GM23338 (cell line): Measurements from ENCODE around the gene PPP1R9B. TPM values are rescaled to one million over a fixed set of nuclear protein-coding genes. Genes with fewer than 3 reads are reported as not detected.

Experiments
- ATAC-seq: fragments of 200-7000 bp; cut with Tn5 transposase; 3 replicates; pipeline ENCODE4 v1.9.1; 2020
- DNase-seq: peaks from one replicate; pipeline ENCODE4 v3.0.0-alpha.2; 2015; ENCODE audit warnings: low spot score
- H2AFZ ChIP-seq: fragments of 200-600 bp; sonication (generic); 2 replicates; pipeline ENCODE4 v1.8.0; 2016; ENCODE audit warnings: antibody characterized with exemption, mild to moderate bottlenecking, moderate library complexity
- H3F3A ChIP-seq: fragments of 200-600 bp; sonication (generic); replicated peaks from 2 replicates; pipeline ENCODE4 v1.8.0; 2017; ENCODE audit warnings: antibody characterized with exemption, mixed run types, low read depth
- H3K27ac ChIP-seq: fragments of 200-600 bp; sonication (generic); 2 replicates; pipeline ENCODE4 v1.6.1; 2016; ENCODE audit warnings: low read depth
- H3K27me3 ChIP-seq: fragments of 200-600 bp; sonication (generic); 2 replicates; pipeline ENCODE4 v1.8.0; 2016; ENCODE audit warnings: mild to moderate bottlenecking, mixed run types, moderate library complexity; ENCODE audit not compliant: insufficient read depth
- H3K36me3 ChIP-seq: fragments of 200-600 bp; sonication (generic); 2 replicates; pipeline ENCODE4 v1.8.0; 2016; ENCODE audit warnings: mild to moderate bottlenecking; ENCODE audit not compliant: insufficient read depth
- H3K4me1 ChIP-seq: fragments of 200-600 bp; sonication (generic); 2 replicates; pipeline ENCODE4 v1.8.0; 2016; ENCODE audit warnings: mild to moderate bottlenecking, moderate library complexity; ENCODE audit not compliant: insufficient read depth
- H3K4me2 ChIP-seq: fragments of 200-600 bp; sonication (generic); 2 replicates; pipeline ENCODE4 v1.7.1; 2017; ENCODE audit warnings: mixed run types
- H3K4me3 ChIP-seq: fragments of 200-600 bp; sonication (generic); 2 replicates; pipeline ENCODE4 v1.6.1; 2016; ENCODE audit warnings: mixed run types
- H3K79me2 ChIP-seq: fragments of 200-600 bp; sonication (generic); replicated peaks from 2 replicates; pipeline ENCODE4 v1.8.0; 2017; ENCODE audit warnings: mild to moderate bottlenecking; ENCODE audit not compliant: insufficient read depth
- H3K9me2 ChIP-seq: fragments of 200-600 bp; sonication (generic); 2 replicates; pipeline ENCODE4 v1.8.0; 2017; ENCODE audit not compliant: insufficient read depth
- H4K20me1 ChIP-seq: fragments of 200-600 bp; sonication (generic); replicated peaks from 2 replicates; pipeline ENCODE4 v1.8.0; 2017; ENCODE audit warnings: mild to moderate bottlenecking; ENCODE audit not compliant: insufficient read depth
- H3K27ac Mint-ChIP-seq: 2 replicates; pipeline ENCODE4 v1.8.0; 2020; ENCODE audit warnings: inconsistent platforms, mild to moderate bottlenecking, moderate library complexity, mixed read lengths
- H3K27me3 Mint-ChIP-seq: 3 replicates; pipeline ENCODE4 v1.8.0; 2022; ENCODE audit warnings: low read depth, mild to moderate bottlenecking, moderate library complexity, mixed read lengths, inconsistent platforms; ENCODE audit not compliant: insufficient read depth, poor library complexity
- H3K36me3 Mint-ChIP-seq: 3 replicates; pipeline ENCODE4 v1.8.0; 2021; ENCODE audit warnings: low read depth, mild to moderate bottlenecking, inconsistent platforms, moderate library complexity, mixed read lengths
- H3K4me1 Mint-ChIP-seq: 3 replicates; pipeline ENCODE4 v1.8.0; 2020; ENCODE audit warnings: mild to moderate bottlenecking, inconsistent platforms, mixed read lengths
- H3K4me3 Mint-ChIP-seq: 3 replicates; pipeline ENCODE4 v1.8.0; 2021; ENCODE audit warnings: moderate library complexity, mild to moderate bottlenecking, inconsistent platforms, mixed read lengths
- H3K9me3 Mint-ChIP-seq: 3 replicates; pipeline ENCODE4 v1.8.0; 2020; ENCODE audit warnings: moderate library complexity, mild to moderate bottlenecking, inconsistent platforms, mixed read lengths
- CREB1 ChIP-seq: fragments of 250-450 bp; sonication (Bioruptor Pico); IDR thresholded peaks from 2 replicates; pipeline ENCODE4 v1.5.0; 2020; ENCODE audit warnings: low read depth, mild to moderate bottlenecking, moderate library complexity
- EZH2phosphoT487 ChIP-seq: fragments of 200-600 bp; sonication (generic); IDR thresholded peaks from one replicate; pipeline ENCODE4 v1.8.1; 2018; ENCODE audit warnings: antibody characterized with exemption; ENCODE audit not compliant: unreplicated experiment
- JUNB ChIP-seq: IDR thresholded peaks from one replicate; pipeline ENCODE4 v1.6.1; 2016; ENCODE audit warnings: antibody characterized with exemption; ENCODE audit not compliant: unreplicated experiment
- NANOG ChIP-seq: IDR thresholded peaks from 2 replicates; pipeline ENCODE4 v1.6.1; 2016; ENCODE audit warnings: antibody characterized with exemption, borderline replicate concordance
- POLR2AphosphoS5 ChIP-seq: IDR thresholded peaks from 2 replicates; pipeline ENCODE4 v1.6.1; 2016; ENCODE audit warnings: antibody characterized with exemption, low read depth
- STAT1 ChIP-seq: IDR thresholded peaks from one replicate; pipeline ENCODE4 v1.6.1; 2016; ENCODE audit warnings: antibody characterized with exemption; ENCODE audit not compliant: unreplicated experiment
- ZNF114 ChIP-seq: fragments of 250-450 bp; sonication (Bioruptor Pico); IDR thresholded peaks from 2 replicates; pipeline ENCODE4 v1.5.0; 2020; ENCODE audit warnings: mild to moderate bottlenecking, moderate library complexity
- polyA plus RNA-seq: library from polyadenylated mRNA; unstranded; fragments of >200 nt; fragmentation: Nextera tagmentation; extraction: Ambion mirVana; gene quantifications from 2 replicates; pipeline ENCODE4 v1.2.1, GENCODE V29; 2016
- total RNA-seq: library from RNA; depleted of rRNA; stranded (reverse); fragments of >200 nt; shearing (Covaris generic); gene quantifications from 2 replicates; pipeline ENCODE4 v1.2.3, GENCODE V29; 2014
- TF ChIP-seq, protein P1 (sequence below): IDR thresholded peaks from 2 replicates; pipeline ENCODE4 v1.6.1; 2016; ENCODE audit warnings: antibody characterized with exemption
- TF ChIP-seq, protein P2 (sequence below): fragments of 250-450 bp; sonication (Bioruptor Pico); IDR thresholded peaks from 2 replicates; pipeline ENCODE4 v1.5.0; 2020; ENCODE audit warnings: mild to moderate bottlenecking, moderate library complexity

Gene PPP1R9B
- total and polyA plus RNA-seq, 2 experiments from 2014 or later: 2.1 to 10.5 TPM

DNA sequence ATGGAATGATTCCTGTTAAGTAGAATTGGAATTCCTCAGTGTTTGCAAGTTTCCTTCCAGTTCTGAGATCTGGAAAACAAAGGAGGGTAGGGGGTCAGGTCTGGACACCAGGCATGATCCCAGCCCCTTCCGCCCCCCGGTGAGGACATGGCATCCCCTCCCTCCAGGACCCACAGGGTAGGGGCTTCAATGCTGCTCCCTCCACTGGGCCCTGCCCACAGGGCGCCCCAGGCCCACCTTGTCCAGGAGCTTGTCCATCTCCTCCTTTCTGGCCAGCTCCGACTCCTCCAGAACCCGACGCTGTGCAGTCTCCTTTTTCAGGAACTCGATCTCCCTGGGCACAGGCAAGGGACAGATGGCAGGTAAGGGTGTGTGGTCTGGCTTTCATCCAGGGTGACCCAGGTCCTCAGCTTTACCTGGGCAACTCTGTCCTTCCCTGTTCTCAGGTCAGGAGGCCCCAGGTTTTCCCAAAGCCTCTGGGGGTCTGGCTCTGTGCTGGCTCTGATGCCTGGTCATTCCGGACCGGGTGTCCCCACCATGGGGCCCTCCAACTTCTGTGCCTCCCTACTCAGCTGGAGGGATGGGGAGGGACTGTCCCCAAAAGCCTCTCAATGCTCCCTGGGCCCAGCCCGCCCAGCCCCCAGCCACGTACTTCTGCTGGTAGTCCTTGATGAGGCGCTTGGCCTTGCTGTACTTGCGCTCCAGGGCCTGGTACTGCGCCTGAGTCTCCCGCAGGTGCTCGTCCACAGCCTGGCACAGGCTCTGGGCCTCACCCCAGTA lies 15.0 kb downstream of the PPP1R9B start:
- H3K79me2 ChIP-seq: no peaks in the 10 kb centered on the region
- no peaks in the 10 kb centered on the region; the same call in 1 of the 2 replicates for H3K36me3 ChIP-seq
- H3K9me2 ChIP-seq: no peaks in the 10 kb centered on the region
- ATAC-seq: no peak
- no peak overlapping the region for H3K4me2 ChIP-seq
- no peak overlapping the region for H2AFZ ChIP-seq
- H3K4me1 ChIP-seq: peaks cover 32% of the 10 kb centered on the region
- no peaks in the 10 kb centered on the region for H4K20me1 ChIP-seq
- Mint-ChIP-seq H3K27ac (no peak overlapping the region), H3K9me3 (no peaks in the 10 kb centered on the region), H3K36me3 (peaks cover 26% of the 10 kb centered on the region), H3K4me1 (peaks cover 47% of the 10 kb centered on the region), H3K4me3 (no peak overlapping the region), H3K27me3 (peaks cover 34% of the 10 kb centered on the region)
- TF ChIP-seq ZNF114 (no peak), STAT1 (no peak), EZH2phosphoT487 (no peak), JUNB (no peak), CREB1 (no peak), POLR2AphosphoS5 (no peak), NANOG (no peak)
- TF ChIP-seq, protein P1, sequence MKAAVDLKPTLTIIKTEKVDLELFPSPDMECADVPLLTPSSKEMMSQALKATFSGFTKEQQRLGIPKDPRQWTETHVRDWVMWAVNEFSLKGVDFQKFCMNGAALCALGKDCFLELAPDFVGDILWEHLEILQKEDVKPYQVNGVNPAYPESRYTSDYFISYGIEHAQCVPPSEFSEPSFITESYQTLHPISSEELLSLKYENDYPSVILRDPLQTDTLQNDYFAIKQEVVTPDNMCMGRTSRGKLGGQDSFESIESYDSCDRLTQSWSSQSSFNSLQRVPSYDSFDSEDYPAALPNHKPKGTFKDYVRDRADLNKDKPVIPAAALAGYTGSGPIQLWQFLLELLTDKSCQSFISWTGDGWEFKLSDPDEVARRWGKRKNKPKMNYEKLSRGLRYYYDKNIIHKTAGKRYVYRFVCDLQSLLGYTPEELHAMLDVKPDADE: no peak
- TF ChIP-seq, protein P2, sequence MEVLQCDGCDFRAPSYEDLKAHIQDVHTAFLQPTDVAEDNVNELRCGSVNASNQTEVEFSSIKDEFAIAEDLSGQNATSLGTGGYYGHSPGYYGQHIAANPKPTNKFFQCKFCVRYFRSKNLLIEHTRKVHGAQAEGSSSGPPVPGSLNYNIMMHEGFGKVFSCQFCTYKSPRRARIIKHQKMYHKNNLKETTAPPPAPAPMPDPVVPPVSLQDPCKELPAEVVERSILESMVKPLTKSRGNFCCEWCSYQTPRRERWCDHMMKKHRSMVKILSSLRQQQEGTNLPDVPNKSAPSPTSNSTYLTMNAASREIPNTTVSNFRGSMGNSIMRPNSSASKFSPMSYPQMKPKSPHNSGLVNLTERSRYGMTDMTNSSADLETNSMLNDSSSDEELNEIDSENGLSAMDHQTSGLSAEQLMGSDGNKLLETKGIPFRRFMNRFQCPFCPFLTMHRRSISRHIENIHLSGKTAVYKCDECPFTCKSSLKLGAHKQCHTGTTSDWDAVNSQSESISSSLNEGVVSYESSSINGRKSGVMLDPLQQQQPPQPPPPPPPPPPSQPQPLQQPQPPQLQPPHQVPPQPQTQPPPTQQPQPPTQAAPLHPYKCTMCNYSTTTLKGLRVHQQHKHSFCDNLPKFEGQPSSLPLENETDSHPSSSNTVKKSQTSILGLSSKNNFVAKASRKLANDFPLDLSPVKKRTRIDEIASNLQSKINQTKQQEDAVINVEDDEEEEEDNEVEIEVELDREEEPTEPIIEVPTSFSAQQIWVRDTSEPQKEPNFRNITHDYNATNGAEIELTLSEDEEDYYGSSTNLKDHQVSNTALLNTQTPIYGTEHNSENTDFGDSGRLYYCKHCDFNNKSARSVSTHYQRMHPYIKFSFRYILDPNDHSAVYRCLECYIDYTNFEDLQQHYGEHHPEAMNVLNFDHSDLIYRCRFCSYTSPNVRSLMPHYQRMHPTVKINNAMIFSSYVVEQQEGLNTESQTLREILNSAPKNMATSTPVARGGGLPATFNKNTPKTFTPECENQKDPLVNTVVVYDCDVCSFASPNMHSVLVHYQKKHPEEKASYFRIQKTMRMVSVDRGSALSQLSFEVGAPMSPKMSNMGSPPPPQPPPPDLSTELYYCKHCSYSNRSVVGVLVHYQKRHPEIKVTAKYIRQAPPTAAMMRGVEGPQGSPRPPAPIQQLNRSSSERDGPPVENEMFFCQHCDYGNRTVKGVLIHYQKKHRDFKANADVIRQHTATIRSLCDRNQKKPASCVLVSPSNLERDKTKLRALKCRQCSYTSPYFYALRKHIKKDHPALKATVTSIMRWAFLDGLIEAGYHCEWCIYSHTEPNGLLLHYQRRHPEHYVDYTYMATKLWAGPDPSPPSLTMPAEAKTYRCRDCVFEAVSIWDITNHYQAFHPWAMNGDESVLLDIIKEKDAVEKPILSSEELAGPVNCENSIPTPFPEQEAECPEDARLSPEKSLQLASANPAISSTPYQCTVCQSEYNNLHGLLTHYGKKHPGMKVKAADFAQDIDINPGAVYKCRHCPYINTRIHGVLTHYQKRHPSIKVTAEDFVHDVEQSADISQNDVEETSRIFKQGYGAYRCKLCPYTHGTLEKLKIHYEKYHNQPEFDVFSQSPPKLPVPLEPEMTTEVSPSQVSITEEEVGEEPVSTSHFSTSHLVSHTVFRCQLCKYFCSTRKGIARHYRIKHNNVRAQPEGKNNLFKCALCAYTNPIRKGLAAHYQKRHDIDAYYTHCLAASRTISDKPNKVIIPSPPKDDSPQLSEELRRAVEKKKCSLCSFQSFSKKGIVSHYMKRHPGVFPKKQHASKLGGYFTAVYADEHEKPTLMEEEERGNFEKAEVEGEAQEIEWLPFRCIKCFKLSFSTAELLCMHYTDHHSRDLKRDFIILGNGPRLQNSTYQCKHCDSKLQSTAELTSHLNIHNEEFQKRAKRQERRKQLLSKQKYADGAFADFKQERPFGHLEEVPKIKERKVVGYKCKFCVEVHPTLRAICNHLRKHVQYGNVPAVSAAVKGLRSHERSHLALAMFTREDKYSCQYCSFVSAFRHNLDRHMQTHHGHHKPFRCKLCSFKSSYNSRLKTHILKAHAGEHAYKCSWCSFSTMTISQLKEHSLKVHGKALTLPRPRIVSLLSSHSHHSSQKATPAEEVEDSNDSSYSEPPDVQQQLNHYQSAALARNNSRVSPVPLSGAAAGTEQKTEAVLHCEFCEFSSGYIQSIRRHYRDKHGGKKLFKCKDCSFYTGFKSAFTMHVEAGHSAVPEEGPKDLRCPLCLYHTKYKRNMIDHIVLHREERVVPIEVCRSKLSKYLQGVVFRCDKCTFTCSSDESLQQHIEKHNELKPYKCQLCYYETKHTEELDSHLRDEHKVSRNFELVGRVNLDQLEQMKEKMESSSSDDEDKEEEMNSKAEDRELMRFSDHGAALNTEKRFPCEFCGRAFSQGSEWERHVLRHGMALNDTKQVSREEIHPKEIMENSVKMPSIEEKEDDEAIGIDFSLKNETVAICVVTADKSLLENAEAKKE (CRISPR knock-in tag): no peak
- H3K27me3 ChIP-seq: peaks cover 27% of the 10 kb centered on the region
- DNase-seq: no peak
- no peak overlapping the region for H3K4me3 ChIP-seq
- H3K27ac ChIP-seq: no peak overlapping the region
- H3F3A ChIP-seq: no peaks in the 10 kb centered on the region
